Activated CD8-positive, alpha-beta memory T cell treated with anti-CD3 and anti-CD28 coated beads, Interleukin-2, amount 50 U/mL, for 4 hours (primary cell): ENCODE results near the gene MYOM3.
"Not testable (repeated sequence)": the region's sequence is repeated elsewhere in the genome, so short reads cannot be mapped to it uniquely, and the experiment has no call there.

Experiments used
- DNase-seq: peaks from one replicate; pipeline ENCODE4 v3.0.0-alpha.2; 2020

MYOM3 gene

GRCh38 chr1:24022581-24023361, 89.2 kb downstream of the MYOM3 start:
- no peak for DNase-seq

- no peak for DNase-seq
These were observed 90.3 kb downstream of the MYOM3 start for GRCh38 chr1:24021403-24022266.

- no peak for DNase-seq
These were observed 91.5 kb downstream of the MYOM3 start for GRCh38 chr1:24020470-24020869.

GRCh38 chr1:24020025-24020424, 91.9 kb downstream of the MYOM3 start:
- no peak for DNase-seq

GRCh38 chr1:24018611-24019580, 93.0 kb downstream of the MYOM3 start:
- no peak for DNase-seq

GRCh38 chr1:24015221-24016210, 96.4 kb downstream of the MYOM3 start:
- DNase-seq, result no peak

- DNase-seq, result not testable (repeated sequence)
These were observed 99.1 kb downstream of the MYOM3 start for GRCh38 chr1:24012878-24013277.

GRCh38 chr1:24010650-24011049, 101.3 kb downstream of the MYOM3 start:
- DNase-seq, result no peak

GRCh38 chr1:24009406-24009805, 102.5 kb downstream of the MYOM3 start:
- DNase-seq, result no peak

- DNase-seq, result not testable (repeated sequence)
These were observed 103.3 kb downstream of the MYOM3 start for GRCh38 chr1:24008574-24009184.

GRCh38 chr1:24007079-24007478, 104.9 kb downstream of the MYOM3 start:
- no peak for DNase-seq
